NOMO-1 treated with DMSO at 0.1 percent for 48 hours (cell line): ENCODE data around the gene HOXC6.
"Not testable (repeated sequence)": the region's sequence is repeated elsewhere in the genome, so short reads cannot be mapped to it uniquely, and the experiment has no call there.

Experiments used
- DNase-seq: peaks from one replicate; lab custom pipeline; 2025; ENCODE audit not compliant: unreplicated experiment; lab: John Stamatoyannopoulos, UW

The HOXC6 gene

DNA sequence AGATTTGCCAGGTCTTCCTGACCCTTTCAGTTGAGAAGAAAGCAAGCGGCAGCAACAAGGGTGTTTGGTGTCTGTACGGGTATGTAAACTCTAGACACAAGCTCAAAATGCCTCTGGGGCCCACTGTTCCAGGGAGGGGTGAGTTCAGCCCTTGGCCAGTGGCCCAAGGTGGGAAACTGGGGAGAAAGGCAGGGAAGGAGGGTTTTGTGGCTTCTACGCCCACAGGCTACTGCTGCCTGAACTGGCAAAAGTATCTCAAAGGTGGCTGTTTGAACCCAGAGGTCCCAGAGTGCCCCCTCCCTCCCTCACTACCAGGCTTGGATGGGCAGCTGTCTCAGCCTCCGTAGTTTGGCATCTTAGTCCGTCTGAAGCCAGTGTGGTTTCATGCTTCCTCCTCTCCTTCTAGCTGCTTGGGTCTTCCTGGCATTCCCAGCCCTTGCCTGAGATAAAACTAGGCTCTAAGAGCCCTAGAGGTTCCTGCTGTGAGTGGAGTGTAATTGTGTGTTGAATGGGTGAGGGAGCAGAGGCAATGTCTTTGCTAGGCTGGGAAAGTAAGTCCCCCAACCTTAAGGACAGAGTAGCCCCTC, 10.1 kb downstream of the HOXC6 start:
- DNase-seq: no peak

GRCh38 chr12:54038871-54039414, 10.7 kb downstream of the HOXC6 start:
- DNase-seq: no peak

- DNase-seq: no peak
Measured at GRCh38 chr12:54039417-54040147, 11.3 kb downstream of the HOXC6 start.

- DNase-seq: no peak
Measured at GRCh38 chr12:54040148-54040494, 11.9 kb downstream of the HOXC6 start.

DNA sequence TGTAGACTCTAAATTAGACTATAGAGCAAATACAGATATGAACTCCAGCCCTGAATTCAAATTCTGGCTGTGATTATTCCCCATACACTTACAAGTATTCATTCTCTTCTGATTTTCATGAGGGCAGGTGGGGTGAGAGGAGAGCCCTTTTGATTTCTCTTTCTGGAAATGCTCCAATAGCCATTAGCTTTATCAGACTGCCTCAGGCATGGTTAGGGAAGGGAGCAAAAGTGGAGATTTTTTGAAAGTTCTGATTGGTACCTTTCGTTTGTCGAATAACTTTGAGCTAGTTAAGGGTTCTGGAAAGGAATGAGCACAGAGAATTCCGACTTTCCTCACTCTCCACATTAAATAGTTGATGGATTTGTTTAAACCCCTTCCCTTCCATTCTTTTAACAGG, 12.4 kb downstream of the HOXC6 start:
- DNase-seq: no peak

DNA sequence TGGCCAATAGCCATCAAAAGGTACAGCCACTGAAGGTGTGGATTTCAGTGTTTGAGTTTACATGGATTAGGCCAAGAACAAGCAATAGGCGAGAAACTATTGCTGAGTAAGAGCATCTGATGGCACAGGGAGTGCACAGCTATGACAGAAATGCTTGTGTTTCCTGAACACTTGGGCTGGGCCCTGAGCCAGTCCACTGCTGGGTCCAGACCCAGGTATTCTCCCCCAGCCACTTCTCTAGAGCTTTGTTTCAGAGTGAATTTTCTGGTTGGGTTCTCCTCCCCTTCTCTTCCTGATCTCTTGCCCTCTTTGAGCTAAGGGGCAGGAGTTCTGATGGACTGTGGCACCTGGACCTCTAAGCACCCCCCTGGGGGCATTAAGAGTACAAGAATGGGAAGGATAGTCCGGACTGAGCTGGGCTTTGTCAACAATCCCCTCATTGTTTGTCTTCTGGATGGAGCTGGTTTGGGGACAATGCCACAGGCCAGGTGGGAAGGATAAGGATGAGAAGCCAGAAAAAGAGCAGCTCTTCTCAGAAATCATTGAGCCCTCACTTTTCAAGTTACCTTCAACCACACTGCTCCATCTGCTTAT, 13.0 kb downstream of the HOXC6 start:
- DNase-seq: no peak

DNA sequence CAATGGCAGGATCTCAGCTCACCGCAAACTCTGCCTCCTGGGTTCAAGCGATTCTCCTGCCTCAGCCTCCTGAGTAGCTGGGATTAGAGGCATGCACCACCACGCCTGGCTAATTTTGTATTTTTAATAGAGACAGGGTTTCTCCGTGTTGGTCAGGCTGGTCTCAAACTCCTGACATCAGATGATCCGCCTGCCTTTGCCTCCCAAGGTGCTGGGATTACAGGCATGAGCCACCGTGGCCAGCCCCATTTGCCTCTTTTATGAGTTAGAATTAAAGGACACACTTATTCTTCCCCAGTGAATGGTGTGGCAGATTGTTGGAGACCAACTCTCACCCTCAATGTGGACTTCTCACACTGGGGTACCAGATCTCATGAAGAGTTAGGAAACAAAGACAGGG, 13.8 kb downstream of the HOXC6 start:
- not testable (repeated sequence) for DNase-seq

DNA sequence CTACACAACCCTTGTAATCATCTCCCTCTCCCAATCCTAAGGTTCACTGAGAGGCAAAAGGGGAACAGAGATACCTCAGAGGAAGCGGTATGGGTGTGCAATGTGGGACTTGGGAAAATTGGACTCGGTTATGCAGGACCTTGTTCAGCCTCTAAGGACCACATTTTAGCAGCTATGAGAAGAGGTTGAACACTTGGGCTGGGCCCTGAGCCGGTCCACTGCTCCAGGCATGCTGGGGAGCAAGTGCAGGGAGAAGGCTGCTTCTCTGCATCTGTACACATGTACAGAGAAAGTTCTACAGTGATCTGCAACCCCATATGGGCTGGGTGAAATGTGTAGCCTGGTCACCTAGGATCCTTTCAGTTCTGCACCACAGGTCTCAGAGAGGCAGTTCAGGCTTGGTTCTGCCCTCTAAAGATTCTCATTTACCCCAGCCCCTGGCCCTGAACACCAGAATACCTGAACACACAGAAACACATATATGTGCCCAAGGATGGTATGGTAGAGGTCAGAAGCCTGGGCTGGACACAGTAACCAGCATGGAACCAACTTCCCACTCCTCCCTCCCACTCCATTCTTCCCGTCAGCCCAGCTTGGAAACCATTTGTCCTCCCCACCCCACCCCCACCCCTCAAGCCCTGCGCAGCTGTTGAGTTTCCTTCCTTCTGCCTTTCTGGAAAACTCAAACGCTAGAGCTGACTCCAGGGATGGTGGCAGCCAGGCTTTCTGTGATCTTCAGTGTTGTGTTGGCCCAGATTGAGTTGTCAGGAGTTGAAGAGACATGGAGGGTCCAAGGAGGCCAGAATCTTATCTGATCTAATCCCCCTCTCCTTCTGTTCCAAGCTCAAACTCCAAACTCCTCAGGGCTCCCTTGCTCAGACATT, 15.0 kb downstream of the HOXC6 start:
- DNase-seq: no peak

- no peak for DNase-seq
Measured at GRCh38 chr12:54044425-54045103, 16.3 kb downstream of the HOXC6 start.

GRCh38 chr12:54045401-54045800, 17.2 kb downstream of the HOXC6 start:
- no peak for DNase-seq

- DNase-seq: no peak
Measured at GRCh38 chr12:54045868-54046521, 17.8 kb downstream of the HOXC6 start.

- DNase-seq: no peak
Measured at GRCh38 chr12:54046809-54047159, 18.5 kb downstream of the HOXC6 start.

DNA sequence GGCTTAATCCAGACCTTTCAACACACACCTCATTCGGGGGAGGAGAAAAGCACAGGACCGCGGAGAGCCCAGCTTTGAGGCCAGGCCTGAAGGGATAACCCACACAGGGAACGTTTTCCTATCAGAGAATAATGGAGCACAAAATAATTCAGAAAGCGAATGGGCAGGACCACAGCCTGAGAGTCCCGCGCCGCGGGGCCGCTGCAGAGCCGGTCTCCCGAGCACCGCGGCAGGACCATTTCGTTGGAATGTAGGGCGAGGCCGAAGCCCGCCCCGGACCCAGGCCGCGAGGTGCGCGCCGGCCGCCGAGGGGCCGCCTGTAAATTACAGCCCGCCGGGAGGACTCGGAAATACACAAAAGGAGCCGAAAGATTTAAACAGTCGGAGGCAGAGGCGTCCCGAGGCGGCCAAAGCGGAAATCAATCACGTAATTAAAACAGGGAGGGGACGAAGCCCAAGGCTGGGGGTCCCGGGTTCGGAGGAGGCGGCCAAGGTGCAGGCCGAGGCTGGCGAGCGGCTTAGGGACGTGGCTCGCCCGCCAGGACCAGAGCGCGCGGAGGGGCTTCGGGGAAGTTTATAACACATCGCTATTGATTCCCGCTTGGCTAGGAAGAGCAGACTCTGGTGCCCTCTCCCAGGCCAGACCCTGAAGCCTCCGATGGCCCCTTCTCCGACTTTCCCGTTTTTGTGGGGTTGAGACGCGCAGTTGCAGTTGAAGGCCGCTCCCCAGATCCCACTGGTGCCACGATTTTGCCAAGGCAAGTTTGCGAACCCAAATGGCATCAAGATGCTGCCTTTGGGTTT, 19.1 kb downstream of the HOXC6 start:
- no peak for DNase-seq

- no peak for DNase-seq
Measured at GRCh38 chr12:54047964-54048303, 19.7 kb downstream of the HOXC6 start.

- DNase-seq: no peak
Measured at GRCh38 chr12:54048406-54049093, 20.3 kb downstream of the HOXC6 start.

DNA sequence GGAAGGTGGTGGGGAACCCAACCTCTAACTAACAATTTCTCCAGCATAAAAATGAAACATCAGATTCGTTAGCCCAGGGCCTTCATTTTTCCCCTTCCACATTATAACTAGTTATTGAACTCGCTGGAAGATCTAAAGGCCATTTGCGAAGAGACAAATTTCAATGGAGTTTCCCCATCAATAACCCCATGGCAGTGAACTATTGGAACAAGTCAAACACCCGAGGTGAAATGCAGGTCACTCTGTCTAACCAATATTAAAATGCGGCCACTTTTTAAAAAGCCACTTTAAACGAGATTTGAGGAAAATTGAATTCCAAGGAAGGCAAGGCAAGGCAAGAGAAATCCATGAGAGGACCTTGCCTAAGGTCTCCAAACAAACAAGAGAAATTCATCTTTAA, 20.9 kb downstream of the HOXC6 start:
- DNase-seq: no peak

- DNase-seq: no peak
Measured at GRCh38 chr12:54050482-54050810, 22.2 kb downstream of the HOXC6 start.

DNA sequence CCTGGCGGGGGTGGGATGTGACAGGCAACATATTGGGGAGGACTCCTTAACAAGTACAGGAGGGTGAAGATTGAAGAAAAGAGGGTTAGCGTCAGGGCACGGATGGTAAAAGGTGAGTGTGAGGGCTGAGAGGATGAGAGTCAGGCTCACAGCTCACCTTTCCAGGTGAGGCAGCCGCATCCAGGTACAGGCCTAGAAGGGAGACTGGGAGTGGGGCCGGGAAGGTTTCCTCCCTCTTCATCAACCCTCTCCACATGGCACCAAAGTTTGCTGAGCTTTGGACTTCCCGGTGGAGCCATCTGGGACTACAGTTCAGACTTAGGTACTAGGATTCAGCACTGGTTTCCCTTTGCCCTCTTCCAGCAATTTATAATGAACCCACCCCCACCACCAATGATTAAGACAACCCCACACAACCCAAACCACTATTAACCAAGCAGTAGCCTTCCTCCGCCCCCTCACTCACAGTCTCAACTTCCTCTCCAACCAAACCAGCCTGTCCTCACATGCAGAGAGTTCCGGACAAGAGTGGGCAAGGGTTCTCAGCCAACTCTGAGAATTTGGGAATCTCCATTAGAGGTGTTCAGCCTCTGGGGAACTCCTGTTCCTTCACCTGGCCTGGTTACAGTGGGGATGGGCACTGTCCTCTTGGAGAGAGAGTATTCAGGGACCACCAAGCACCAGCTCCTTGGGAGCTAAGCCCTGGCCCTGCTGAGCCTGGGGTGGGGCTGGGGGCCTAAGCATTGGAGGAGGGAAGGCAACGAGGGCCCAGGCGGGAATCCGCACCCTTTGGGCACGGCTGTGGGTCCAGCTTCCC, 23.0 kb downstream of the HOXC6 start:
- DNase-seq: no peak
